Calu3 (cell line): ENCODE measurements around the gene SLC35F4. TPM values are rescaled to one million over a fixed set of nuclear protein-coding genes. Genes with fewer than 3 reads are reported as not detected.

ENCODE experiments used
- BruUV-seq: library from RNA; stranded (reverse); fragments of 400-500 nt; replicated peaks from 2 replicates; lab custom pipeline; 2021; lab: Mats Ljungman, UMichigan
- CTCF ChIA-PET: fragments of 300-600 bp; sonication (Branson Sonifier 250); formaldehyde crosslinking; loops from one replicate; lab custom pipeline; 2022; ENCODE audit warnings: antibody characterized with exemption; lab: Charles Lee
- DNase-seq: peaks from one replicate; pipeline ENCODE4 v3.0.0; 2022
- H3K27ac Mint-ChIP-seq: one replicate; pipeline ENCODE4 v1.8.0; 2022; ENCODE audit warnings: mixed read lengths; ENCODE audit not compliant: unreplicated experiment
- H3K27me3 Mint-ChIP-seq: one replicate; pipeline ENCODE4 v1.8.0; 2022; ENCODE audit warnings: mixed read lengths; ENCODE audit not compliant: unreplicated experiment
- H3K36me3 Mint-ChIP-seq: one replicate; pipeline ENCODE4 v1.8.0; 2022; ENCODE audit warnings: mild to moderate bottlenecking, moderate library complexity, mixed read lengths; ENCODE audit not compliant: insufficient read depth, unreplicated experiment
- H3K4me1 Mint-ChIP-seq: one replicate; pipeline ENCODE4 v1.8.0; 2022; ENCODE audit warnings: mild to moderate bottlenecking, low read depth, mixed read lengths; ENCODE audit not compliant: unreplicated experiment
- H3K4me3 Mint-ChIP-seq: one replicate; pipeline ENCODE4 v1.8.0; 2022; ENCODE audit warnings: mild to moderate bottlenecking, low read depth, moderate library complexity, mixed read lengths; ENCODE audit not compliant: unreplicated experiment
- H3K9me3 Mint-ChIP-seq: one replicate; pipeline ENCODE4 v1.8.0; 2022; ENCODE audit warnings: low read depth, mixed read lengths; ENCODE audit not compliant: unreplicated experiment
- CTCF ChIP-seq: fragments of 200-600 bp; IDR thresholded peaks from one replicate; pipeline ENCODE4 v1.8.0; 2022; ENCODE audit warnings: antibody characterized with exemption; ENCODE audit not compliant: unreplicated experiment
- intact Hi-C: fragments of 100-400 bp; cut with micrococcal nuclease; formaldehyde crosslinking; loops from one replicate; pipeline ENCODE4 v1.10.0; 2022; ENCODE audit not compliant: unreplicated experiment
- total RNA-seq: library from RNA; stranded (reverse); gene quantifications from 2 replicates; pipeline ENCODE4 v1.2.3, GENCODE V29; 2022

Gene SLC35F4
- total RNA-seq, 1 experiment from 2014 or later: not detected

GRCh38 chr14:57761800-57762199 lies 104.1 kb downstream of the SLC35F4 start:
- CTCF ChIA-PET: no interaction called here
- intact Hi-C loops: no loop called here
- DNase-seq: no peak

DNA sequence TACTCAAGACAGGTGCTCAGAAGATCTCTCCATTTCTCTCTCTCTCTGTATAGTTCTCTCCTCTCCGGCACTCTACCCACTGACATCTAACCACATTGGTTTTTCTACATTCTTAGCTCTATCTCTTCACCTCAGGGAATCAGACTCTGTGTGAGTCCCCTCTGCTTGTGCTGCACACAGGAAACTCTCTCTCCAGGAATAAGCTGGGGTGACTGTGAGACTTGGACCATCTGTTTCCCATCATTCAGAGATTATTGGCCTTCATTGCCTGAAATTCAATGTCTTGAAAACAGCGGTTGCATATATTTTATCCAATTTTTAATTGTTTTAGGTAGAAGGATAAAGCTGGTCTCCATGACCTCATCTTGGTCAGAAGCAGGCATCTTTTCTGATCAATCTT lies 105.0 kb downstream of the SLC35F4 start:
- Mint-ChIP-seq H3K27ac (no peak overlapping the region), H3K27me3 (no peaks in the 10 kb centered on the region), H3K9me3 (peaks cover 2% of the 10 kb centered on the region), H3K36me3 (no peaks in the 10 kb centered on the region), H3K4me1 (no peaks in the 10 kb centered on the region), H3K4me3 (no peak overlapping the region)
- CTCF ChIA-PET: no interaction called here
- no TSS peak for BruUV-seq
- no peak for DNase-seq
- intact Hi-C loops: no loop called here
- TF ChIP-seq CTCF: no peak

More at GRCh38 chr14:57761800-57762199, 104.1 kb downstream of the SLC35F4 start:
- no peaks in the 10 kb centered on the region for H3K4me1 Mint-ChIP-seq
- no peak overlapping the region for H3K4me3 Mint-ChIP-seq
- BruUV-seq: no TSS peak
- H3K9me3 Mint-ChIP-seq: peaks cover 2% of the 10 kb centered on the region
- H3K27ac Mint-ChIP-seq: no peak overlapping the region
- H3K36me3 Mint-ChIP-seq: no peaks in the 10 kb centered on the region
- TF ChIP-seq CTCF: no peak
- no peaks in the 10 kb centered on the region for H3K27me3 Mint-ChIP-seq

DNA sequence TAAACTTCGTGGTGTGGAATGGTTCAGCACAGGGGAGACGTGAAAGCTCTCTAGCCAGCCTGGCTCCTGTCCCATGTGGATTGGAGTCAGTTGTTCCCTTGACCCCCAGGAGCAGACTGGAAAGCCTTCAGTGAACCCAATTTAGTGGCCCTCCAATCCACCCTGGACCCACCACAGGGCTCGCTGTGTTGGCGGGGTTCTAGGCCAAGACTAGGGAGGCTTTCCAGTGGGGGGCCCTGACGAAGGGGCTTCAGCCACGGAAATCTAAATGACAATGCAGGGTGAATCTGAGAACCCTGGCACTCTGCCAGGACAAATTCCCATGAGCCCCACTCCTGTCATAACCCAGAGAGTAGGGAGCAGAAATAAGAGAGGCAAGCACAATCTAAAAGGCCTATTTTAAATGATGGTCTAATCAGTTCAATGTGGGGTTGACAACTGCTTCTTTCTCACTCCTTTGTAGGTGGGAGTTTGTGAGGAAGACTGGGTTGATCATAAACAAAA lies 110.8 kb downstream of the SLC35F4 start:
- no peaks in the 10 kb centered on the region for H3K27me3 Mint-ChIP-seq
- CTCF ChIA-PET: no interaction called here
- BruUV-seq: no TSS peak
- no peaks in the 10 kb centered on the region for H3K9me3 Mint-ChIP-seq
- intact Hi-C loops: no loop called here
- H3K4me3 Mint-ChIP-seq: no peak overlapping the region
- H3K27ac Mint-ChIP-seq: peak overlapping the region; percentile 31
- no peak for TF ChIP-seq CTCF
- no peaks in the 10 kb centered on the region for H3K36me3 Mint-ChIP-seq
- no peak for DNase-seq
- H3K4me1 Mint-ChIP-seq: peaks cover 29% of the 10 kb centered on the region

DNA sequence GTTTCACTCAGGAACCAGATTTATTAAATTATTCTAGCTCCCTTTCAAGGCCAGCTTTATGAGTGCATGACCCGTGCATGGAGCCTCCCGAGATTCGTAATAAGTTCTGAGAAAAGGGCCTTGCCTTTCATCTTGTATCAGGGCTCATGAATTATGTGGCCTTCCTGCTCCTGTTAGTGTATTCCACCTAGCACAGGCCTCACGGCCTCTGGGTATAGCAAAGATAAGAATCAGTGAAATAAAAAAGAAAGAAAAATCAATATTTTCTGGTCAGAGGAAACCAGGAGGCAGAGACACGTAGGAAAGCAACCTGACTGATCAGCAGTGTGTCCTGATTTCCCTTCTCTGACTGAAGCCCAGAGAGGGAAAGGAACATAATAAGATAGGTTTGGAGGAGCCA lies 111.4 kb downstream of the SLC35F4 start:
- no TSS peak for BruUV-seq
- DNase-seq: peak; percentile 6

More for the DNA sequence above, 111.4 kb downstream of the SLC35F4 start:
- Mint-ChIP-seq H3K9me3 (no peaks in the 10 kb centered on the region), H3K36me3 (no peaks in the 10 kb centered on the region), H3K27me3 (no peaks in the 10 kb centered on the region), H3K27ac (peak overlapping the region; percentile 31), H3K4me3 (no peak overlapping the region), H3K4me1 (peaks cover 34% of the 10 kb centered on the region)
- TF ChIP-seq CTCF: no peak
- intact Hi-C loops: no loop called here
- CTCF ChIA-PET: interaction anchor here (1.1 kb wide), 1 partner anchor 117 kb away, joined by 3 read pairs; no protein-coding TSS in a partner anchor
